Esophagus muscularis mucosa (tissue), 4 donors: Measurements from ENCODE around the gene RNF144B. TPM values are rescaled to one million over a fixed set of nuclear protein-coding genes. Genes with fewer than 3 reads are reported as not detected.
A peak's percentile ranks its signal among the peaks of the same experiment; 100 is the strongest.

Experiments
- DNase-seq: peaks from one replicate; pipeline ENCODE4 v3.0.0-alpha.2; 2017; ENCODE audit errors: extremely low spot score
- H3K27ac ChIP-seq, 4 donors: fragments of 200-600 bp; sonication (generic); replicated peaks in 1 of 4; 1 replicate in 3 of 4; 2 replicates in 1 of 4; pipeline ENCODE4 v1.5.1; 2016 to 2019; ENCODE audit warnings: mild to moderate bottlenecking in 1 of 4
- H3K27me3 ChIP-seq, 4 donors: fragments of 200-600 bp; sonication (generic); one replicate each; pipeline versions ENCODE4 v1.5.1 to v1.6.0; 2016 to 2019
- H3K36me3 ChIP-seq, 4 donors: fragments of 200-600 bp; sonication (generic); one replicate each; pipeline ENCODE4 v1.5.1; 2016 to 2019
- H3K4me1 ChIP-seq, 4 donors: fragments of 200-600 bp; sonication (generic); one replicate each; pipeline ENCODE4 v1.5.1; 2016 to 2019
- H3K4me3 ChIP-seq, 4 donors: fragments of 200-600 bp; sonication (generic); 1 replicate in 2 of 4; 2 replicates in 2 of 4; pipeline ENCODE4 v1.5.1; 2016 to 2019; ENCODE audit warnings: mild to moderate bottlenecking in 4 of 4, moderate library complexity in 1 of 4
- H3K9me3 ChIP-seq, 4 donors: fragments of 200-600 bp; sonication (generic); 1 replicate in 3 of 4; 2 replicates in 1 of 4; pipeline ENCODE4 v1.5.1; 2016 to 2019
- EP300 ChIP-seq: sonication (generic); formaldehyde crosslinking; IDR thresholded peaks from one replicate; pipeline ENCODE4 v1.6.1; 2017; ENCODE audit warnings: antibody characterized with exemption
- POLR2A ChIP-seq: fragments of 450-650 bp; IDR thresholded peaks from one replicate; pipeline ENCODE4 v1.6.1; 2017; ENCODE audit warnings: antibody characterized with exemption, moderate library complexity, mild to moderate bottlenecking, low read depth
- POLR2AphosphoS5 ChIP-seq, 2 donors: sonication (generic); formaldehyde crosslinking; IDR thresholded peaks; one replicate each; pipeline ENCODE4 v1.6.1; 2017; ENCODE audit warnings: antibody characterized with exemption in 2 of 2
- WGBS: methylation state at CpG from one replicate; pipeline ENCODE4 v1.1.5; 2018; 5-methylcytosine and 5-hydroxymethylcytosine counted together
- intact Hi-C: fragments of 100-400 bp; cut with DNase I; formaldehyde crosslinking; loops from one replicate; pipeline ENCODE4 v1.15.1; 2023
- total RNA-seq, 4 donors: library from RNA; depleted of rRNA; stranded (reverse); fragments of >200 nt; gene quantifications; one replicate each; pipeline versions ENCODE4 v1.1.0 to v1.2.1, GENCODE V29; 2016
- TF ChIP-seq, protein P1 (sequence below), 3 experiments: fragments of 200-600 bp in 2 of 3; fragments of 450-650 bp in 1 of 3; sonication (generic) in 2 of 3; IDR thresholded peaks; one replicate each; pipeline ENCODE4 v1.5.1; 2017 to 2019; ENCODE audit warnings: antibody characterized with exemption in 3 of 3, mild to moderate bottlenecking in 2 of 3, moderate library complexity in 1 of 3

The RNF144B gene
- total RNA-seq, 4 donors from 2014 or later = 6.6 to 20.0 (median 12.1) TPM

DNA sequence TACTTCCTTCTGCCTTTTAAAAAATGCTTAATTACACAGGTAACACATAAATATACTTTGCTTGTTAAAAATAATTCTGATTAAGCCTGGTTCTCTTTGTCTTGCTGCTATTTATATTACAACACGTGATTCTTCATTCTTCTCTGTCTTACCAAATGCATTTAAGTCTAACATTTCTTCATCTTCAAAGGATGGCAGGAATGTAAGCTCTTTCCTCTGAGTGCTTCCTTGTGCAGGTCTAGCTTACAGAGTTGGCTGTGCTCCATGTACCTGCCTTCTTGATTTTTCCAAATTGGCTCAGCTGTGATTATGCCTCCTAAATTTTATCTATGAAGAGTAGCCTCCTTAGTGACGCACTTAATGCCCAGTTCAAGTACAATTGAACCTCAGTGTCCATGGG, 44.4 kb downstream of the RNF144B start:
- no peak overlapping the region for H3K4me3 ChIP-seq
- no peak for TF ChIP-seq EP300
- no peak for TF ChIP-seq POLR2A
- TF ChIP-seq, protein P1, sequence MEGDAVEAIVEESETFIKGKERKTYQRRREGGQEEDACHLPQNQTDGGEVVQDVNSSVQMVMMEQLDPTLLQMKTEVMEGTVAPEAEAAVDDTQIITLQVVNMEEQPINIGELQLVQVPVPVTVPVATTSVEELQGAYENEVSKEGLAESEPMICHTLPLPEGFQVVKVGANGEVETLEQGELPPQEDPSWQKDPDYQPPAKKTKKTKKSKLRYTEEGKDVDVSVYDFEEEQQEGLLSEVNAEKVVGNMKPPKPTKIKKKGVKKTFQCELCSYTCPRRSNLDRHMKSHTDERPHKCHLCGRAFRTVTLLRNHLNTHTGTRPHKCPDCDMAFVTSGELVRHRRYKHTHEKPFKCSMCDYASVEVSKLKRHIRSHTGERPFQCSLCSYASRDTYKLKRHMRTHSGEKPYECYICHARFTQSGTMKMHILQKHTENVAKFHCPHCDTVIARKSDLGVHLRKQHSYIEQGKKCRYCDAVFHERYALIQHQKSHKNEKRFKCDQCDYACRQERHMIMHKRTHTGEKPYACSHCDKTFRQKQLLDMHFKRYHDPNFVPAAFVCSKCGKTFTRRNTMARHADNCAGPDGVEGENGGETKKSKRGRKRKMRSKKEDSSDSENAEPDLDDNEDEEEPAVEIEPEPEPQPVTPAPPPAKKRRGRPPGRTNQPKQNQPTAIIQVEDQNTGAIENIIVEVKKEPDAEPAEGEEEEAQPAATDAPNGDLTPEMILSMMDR (IDR thresholded peaks at IDR 0.05) = no peak
- TF ChIP-seq POLR2AphosphoS5 (IDR thresholded peaks at IDR 0.05) = peak in 1 of 2 donors; percentile 14
- H3K27ac ChIP-seq = peak overlapping the region; percentile 49 to 73 (median 64)
- H3K9me3 ChIP-seq = no peaks in the 10 kb centered on the region
- peaks cover 10 to 53% (median 44%) of the 10 kb centered on the region in 4 donors for H3K4me1 ChIP-seq
- intact Hi-C loops = no loop called here
- no peaks in the 10 kb centered on the region for H3K27me3 ChIP-seq
- no peak for DNase-seq
- WGBS = 48% methylated on average over 2 of the region's 2 CpGs
- H3K36me3 ChIP-seq = peaks cover 0 to 15% (median 0%) of the 10 kb centered on the region in 4 donors

- Histone ChIP-seq H3K36me3 (peaks cover 0 to 15% (median 0%) of the 10 kb centered on the region in 4 donors), H3K27me3 (no peaks in the 10 kb centered on the region), H3K9me3 (no peaks in the 10 kb centered on the region), H3K27ac (peak overlapping the region; percentile 49 to 73 (median 64)), H3K4me3 (no peak overlapping the region), H3K4me1 (peaks cover 10 to 48% (median 39%) of the 10 kb centered on the region in 4 donors)
- intact Hi-C loops = no loop called here
- WGBS = 69% methylated on average over 3 of the region's 3 CpGs
- no peak for DNase-seq
- TF ChIP-seq, protein P1 (IDR thresholded peaks at IDR 0.05) = no peak
- TF ChIP-seq POLR2AphosphoS5 (IDR thresholded peaks at IDR 0.05) = peak in 1 of 2 donors; percentile 14
- no peak for TF ChIP-seq EP300
- TF ChIP-seq POLR2A = no peak
Observed at GRCh38 chr6:18432180-18432579, 45.0 kb downstream of the RNF144B start.

DNA sequence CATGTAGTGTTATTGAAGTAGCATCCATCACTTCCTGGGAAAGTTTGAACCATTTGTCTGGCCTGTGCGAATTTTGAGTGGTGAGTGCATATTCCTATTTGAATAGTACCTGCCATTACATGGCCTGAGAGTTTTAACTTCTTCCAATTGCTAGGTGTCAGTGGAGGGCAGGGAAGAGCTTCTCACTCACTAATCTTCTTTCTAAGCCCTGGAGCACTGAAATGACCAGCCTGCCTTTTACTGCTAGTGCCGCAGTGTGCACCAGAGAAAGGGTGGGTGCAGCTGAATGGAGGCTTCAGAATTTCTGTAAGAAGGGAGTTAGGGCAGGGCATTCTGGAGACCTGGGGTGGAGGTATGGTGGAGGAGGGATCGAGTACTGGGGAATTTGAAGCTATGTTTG, 45.5 kb downstream of the RNF144B start:
- 72% methylated on average over 3 of the region's 3 CpGs for WGBS
- TF ChIP-seq POLR2AphosphoS5 (IDR thresholded peaks at IDR 0.05) (no peak), EP300 (no peak), POLR2A (no peak)
- TF ChIP-seq, protein P1 (IDR thresholded peaks at IDR 0.05) = no peak
- no peaks in the 10 kb centered on the region for H3K27me3 ChIP-seq
- peaks cover 0 to 13% (median 0%) of the 10 kb centered on the region in 4 donors for H3K36me3 ChIP-seq
- DNase-seq = no peak
- H3K9me3 ChIP-seq = no peaks in the 10 kb centered on the region
- H3K27ac ChIP-seq = peak overlapping the region; percentile 49 to 73 (median 64)
- intact Hi-C loops = no loop called here
- peaks cover 10 to 43% (median 34%) of the 10 kb centered on the region in 4 donors for H3K4me1 ChIP-seq
- H3K4me3 ChIP-seq = no peak overlapping the region

GRCh38 chr6:18433059-18433458, 45.9 kb downstream of the RNF144B start:
- peak overlapping the region; percentile 49 to 73 (median 64) for H3K27ac ChIP-seq
- intact Hi-C loops = no loop called here

More at GRCh38 chr6:18433059-18433458, 45.9 kb downstream of the RNF144B start:
- no peak for DNase-seq
- WGBS = 47% methylated on average over 2 of the region's 2 CpGs
- Histone ChIP-seq H3K36me3 (peaks cover 0 to 8% (median 0%) of the 10 kb centered on the region in 4 donors), H3K4me3 (no peak overlapping the region), H3K27me3 (no peaks in the 10 kb centered on the region), H3K9me3 (no peaks in the 10 kb centered on the region), H3K4me1 (peaks cover 10 to 40% (median 31%) of the 10 kb centered on the region in 4 donors)
- no peak for TF ChIP-seq POLR2A
- no peak for TF ChIP-seq POLR2AphosphoS5 (IDR thresholded peaks at IDR 0.05)
- TF ChIP-seq, protein P1 (IDR thresholded peaks at IDR 0.05) = no peak
- TF ChIP-seq EP300 = no peak
